Keratinocyte (primary cell): ENCODE data around the gene OR1A2. TPM values are rescaled to one million over a fixed set of nuclear protein-coding genes. Genes with fewer than 3 reads are reported as not detected.

Experiments
- DNase-seq: peaks from one replicate; pipeline ENCODE4 v3.0.0-alpha.2; 2011; ENCODE audit warnings: low read depth, missing footprints, low spot score
- FAIRE-seq: peaks from 2 replicates; lab custom pipeline; 2011; peaks lifted over from hg19 to GRCh38; lab: Jason Lieb, UNC
- H2AFZ ChIP-seq: 2 replicates; pipeline ENCODE4 v1.6.0; 2012; ENCODE audit warnings: low read length, control low read depth, inconsistent platforms; ENCODE audit not compliant: control insufficient read depth
- H3K27ac ChIP-seq: 2 replicates; pipeline ENCODE4 v1.5.1; 2011; ENCODE audit warnings: low read length; ENCODE audit not compliant: control insufficient read depth, insufficient read depth
- H3K27me3 ChIP-seq: 3 replicates; pipeline ENCODE4 v1.6.0; 2011; ENCODE audit warnings: low read length; ENCODE audit not compliant: control insufficient read depth, insufficient read depth; ENCODE audit errors: extremely low read depth
- H3K36me3 ChIP-seq, 2 experiments: 2 replicates in 1 of 2; 3 replicates in 1 of 2; pipeline ENCODE4 v1.5.1; 2011; ENCODE audit warnings: low read length in 2 of 2, mild to moderate bottlenecking in 1 of 2; ENCODE audit not compliant: control insufficient read depth in 2 of 2, insufficient read depth in 2 of 2; ENCODE audit errors: extremely low read depth in 1 of 2
- H3K4me1 ChIP-seq: 3 replicates; pipeline ENCODE4 v1.5.1; 2011; ENCODE audit warnings: low read length; ENCODE audit not compliant: control insufficient read depth, insufficient read depth; ENCODE audit errors: extremely low read depth
- H3K4me2 ChIP-seq: 3 replicates; pipeline ENCODE4 v1.6.0; 2011; ENCODE audit warnings: low read depth, low read length; ENCODE audit not compliant: control insufficient read depth, insufficient read depth; ENCODE audit errors: extremely low read depth
- H3K4me3 ChIP-seq, 3 experiments: fragments of 200-600 bp in 1 of 3; sonication (generic) in 1 of 3; 2 replicates in 2 of 3; 3 replicates in 1 of 3; pipeline ENCODE4 v1.5.1; 2011 to 2016; ENCODE audit warnings: low read length in 3 of 3, mild to moderate bottlenecking in 3 of 3, control low read depth in 2 of 3, inconsistent platforms in 1 of 3, low read depth in 1 of 3, mixed read lengths in 1 of 3, mixed run types in 1 of 3, moderate library complexity in 1 of 3; ENCODE audit not compliant: control insufficient read depth in 2 of 3, insufficient read depth in 2 of 3; ENCODE audit errors: extremely low read depth in 1 of 3
- H3K79me2 ChIP-seq: 2 replicates; pipeline ENCODE4 v1.6.0; 2012; ENCODE audit warnings: low read length; ENCODE audit not compliant: control insufficient read depth, insufficient read depth
- H3K9ac ChIP-seq: 3 replicates; pipeline ENCODE4 v1.6.0; 2011; ENCODE audit warnings: low read length; ENCODE audit not compliant: control insufficient read depth, insufficient read depth; ENCODE audit errors: extremely low read depth
- H3K9me1 ChIP-seq: 3 replicates; pipeline ENCODE4 v1.6.0; 2011; ENCODE audit warnings: low read length; ENCODE audit not compliant: control insufficient read depth, insufficient read depth; ENCODE audit errors: extremely low read depth
- H3K9me3 ChIP-seq: 2 replicates; pipeline ENCODE4 v1.5.1; 2012; ENCODE audit warnings: low read depth, low read length; ENCODE audit not compliant: control insufficient read depth
- H4K20me1 ChIP-seq: 3 replicates; pipeline ENCODE4 v1.6.0; 2011; ENCODE audit warnings: low read length; ENCODE audit not compliant: control insufficient read depth, insufficient read depth; ENCODE audit errors: extremely low read depth
- EZH2 ChIP-seq: IDR thresholded peaks from one replicate; pipeline ENCODE4 v1.6.1; 2012; ENCODE audit warnings: inconsistent platforms, mild to moderate bottlenecking, low read length, moderate library complexity
- dilution Hi-C: fragments of 300-500 bp; cut with MboI; formaldehyde crosslinking; loops from one replicate; pipeline ENCODE4 v1.7.0; 2020; ENCODE audit warnings: low sequenced_read_pairs; ENCODE audit not compliant: extremely low pct_ligation_motif_present
- polyA plus RNA-seq, 5 experiments: library from polyadenylated mRNA; depleted of rRNA in 3 of 5; stranded (reverse) in 3 of 5; stranded (forward) in 1 of 5; unstranded in 1 of 5; fragments of >200 nt; gene quantifications; 1 replicate in 1 of 5; 2 replicates in 3 of 5; 3 replicates in 1 of 5; pipeline versions ENCODE4 v1.2.1 to v1.2.3, GENCODE V29; 2011 to 2012; ENCODE audit warnings: missing spikeins in 2 of 5, low read depth in 1 of 5, low replicate concordance in 1 of 5
- TF ChIP-seq, protein P1 (sequence below), 3 experiments: IDR thresholded peaks in 1 of 3; conservative IDR thresholded peaks in 1 of 3; optimal IDR thresholded peaks in 1 of 3; 2 replicates in 2 of 3; 3 replicates in 1 of 3; pipeline versions ENCODE3 to v1.5.1; 2011; ENCODE audit warnings: low read length in 3 of 3, mild to moderate bottlenecking in 3 of 3, moderate library complexity in 2 of 3, control low read depth in 1 of 3, inconsistent platforms in 1 of 3; ENCODE audit not compliant: insufficient read depth in 2 of 3; ENCODE audit errors: extremely low read depth in 1 of 3

OR1A2 gene
- polyA plus RNA-seq, 1 donor (not counting 4 experiments of a cell fraction or from before 2014, with no cell fraction given), result not detected

GRCh38 chr17:3167574-3167973 is 29.7 kb upstream of the OR1A2 start:
- Histone ChIP-seq H3K36me3 (no peaks in the 10 kb centered on the region), H3K4me3 (no peak overlapping the region), H3K4me1 (no peaks in the 10 kb centered on the region), H3K9ac (no peak overlapping the region), H4K20me1 (no peaks in the 10 kb centered on the region), H3K79me2 (no peaks in the 10 kb centered on the region), H3K9me3 (no peaks in the 10 kb centered on the region), H3K9me1 (no peaks in the 10 kb centered on the region), H2AFZ (no peak overlapping the region), H3K4me2 (no peak overlapping the region), H3K27ac (no peak overlapping the region), H3K27me3 (no peaks in the 10 kb centered on the region)
- dilution Hi-C loops, result no loop called here
- no peak for FAIRE-seq
- no peak for TF ChIP-seq EZH2
- TF ChIP-seq, protein P1, sequence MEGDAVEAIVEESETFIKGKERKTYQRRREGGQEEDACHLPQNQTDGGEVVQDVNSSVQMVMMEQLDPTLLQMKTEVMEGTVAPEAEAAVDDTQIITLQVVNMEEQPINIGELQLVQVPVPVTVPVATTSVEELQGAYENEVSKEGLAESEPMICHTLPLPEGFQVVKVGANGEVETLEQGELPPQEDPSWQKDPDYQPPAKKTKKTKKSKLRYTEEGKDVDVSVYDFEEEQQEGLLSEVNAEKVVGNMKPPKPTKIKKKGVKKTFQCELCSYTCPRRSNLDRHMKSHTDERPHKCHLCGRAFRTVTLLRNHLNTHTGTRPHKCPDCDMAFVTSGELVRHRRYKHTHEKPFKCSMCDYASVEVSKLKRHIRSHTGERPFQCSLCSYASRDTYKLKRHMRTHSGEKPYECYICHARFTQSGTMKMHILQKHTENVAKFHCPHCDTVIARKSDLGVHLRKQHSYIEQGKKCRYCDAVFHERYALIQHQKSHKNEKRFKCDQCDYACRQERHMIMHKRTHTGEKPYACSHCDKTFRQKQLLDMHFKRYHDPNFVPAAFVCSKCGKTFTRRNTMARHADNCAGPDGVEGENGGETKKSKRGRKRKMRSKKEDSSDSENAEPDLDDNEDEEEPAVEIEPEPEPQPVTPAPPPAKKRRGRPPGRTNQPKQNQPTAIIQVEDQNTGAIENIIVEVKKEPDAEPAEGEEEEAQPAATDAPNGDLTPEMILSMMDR (optimal IDR thresholded peaks at IDR 0.05 in 1 of 3, IDR thresholded peaks at IDR 0.05 in 1 of 3, conservative IDR thresholded peaks at IDR 0.05 in 1 of 3; ENCODE audit: extremely low read depth in 1 of 3, insufficient read depth in 2 of 3, low read length in 3 of 3), result no peak
- DNase-seq, result no peak

- no peaks in the 10 kb centered on the region for H3K79me2 ChIP-seq
- no peak for FAIRE-seq
Measured at GRCh38 chr17:3189961-3190360, 7.4 kb upstream of the OR1A2 start.

More at GRCh38 chr17:3189961-3190360, 7.4 kb upstream of the OR1A2 start:
- no peak overlapping the region for H3K9ac ChIP-seq
- no peaks in the 10 kb centered on the region for H3K27me3 ChIP-seq
- H3K27ac ChIP-seq, result no peak overlapping the region
- no peaks in the 10 kb centered on the region for H4K20me1 ChIP-seq
- TF ChIP-seq, protein P1 (optimal IDR thresholded peaks at IDR 0.05 in 1 of 3, IDR thresholded peaks at IDR 0.05 in 1 of 3, conservative IDR thresholded peaks at IDR 0.05 in 1 of 3; ENCODE audit: extremely low read depth in 1 of 3, insufficient read depth in 2 of 3, low read length in 3 of 3), result no peak
- TF ChIP-seq EZH2, result no peak
- DNase-seq, result no peak
- no peaks in the 10 kb centered on the region for H3K9me1 ChIP-seq
- H2AFZ ChIP-seq, result no peak overlapping the region
- no peaks in the 10 kb centered on the region for H3K36me3 ChIP-seq
- H3K4me2 ChIP-seq, result no peak overlapping the region
- no peaks in the 10 kb centered on the region for H3K4me1 ChIP-seq
- no peaks in the 10 kb centered on the region for H3K9me3 ChIP-seq
- no peak overlapping the region for H3K4me3 ChIP-seq
- dilution Hi-C loops, result no loop called here
